ENCODE measurements around the gene NKPD1. TPM values are rescaled to one million over a fixed set of nuclear protein-coding genes. Genes with fewer than 3 reads are reported as not detected.

NKPD1 gene
- total and polyA plus RNA-seq, 10 of the 15 experiments (the other 5 are each of a cell fraction or from before 2014, with no cell fraction given), result 0.05 to 0.18 (median 0.06) TPM; not detected in 7

GRCh38 chr19:45179072-45179891 lies 18.5 kb upstream of the NKPD1 start (continued):
- TF ChIP-seq CEBPZ (IDR thresholded peaks at IDR 0.05; ENCODE audit: low read depth, low read length) (no peak), USF1 (IDR thresholded peaks at IDR 0.05; ENCODE audit: borderline replicate concordance, extremely low read length, insufficient read depth, low read depth, low read length) (no peak), ASH2L (IDR thresholded peaks at IDR 0.05; ENCODE audit: borderline replicate concordance, low read depth) (no peak), SIX5 (IDR thresholded peaks at IDR 0.05; ENCODE audit: low read depth, low read length, severe bottlenecking) (no peak), RFX5 (IDR thresholded peaks at IDR 0.05; ENCODE audit: low read depth, low read length) (no peak), BRCA1 (IDR thresholded peaks at IDR 0.05; ENCODE audit: low read depth, low read length) (no peak), SPI1 (IDR thresholded peaks at IDR 0.05; ENCODE audit: borderline replicate concordance, insufficient read depth, low read depth, low read length) (no peak; the same call in 1 of the 2 replicates), SREBF1 (IDR thresholded peaks at IDR 0.05; ENCODE audit: low read length) (no peak), TCF7 (IDR thresholded peaks at IDR 0.05; ENCODE audit: borderline replicate concordance) (no peak), ZBTB4 (CRISPR knock-in tag; IDR thresholded peaks at IDR 0.05) (no peak), SKIL (IDR thresholded peaks at IDR 0.05; ENCODE audit: low read depth, poor library complexity, severe bottlenecking) (no peak), SUPT20H (IDR thresholded peaks at IDR 0.05; ENCODE audit: borderline replicate concordance, control insufficient read depth, low read depth, low read length) (no peak), USF2 (IDR thresholded peaks at IDR 0.05; ENCODE audit: borderline replicate concordance, low read depth, low read length) (no peak), ZBED1 (IDR thresholded peaks at IDR 0.05; ENCODE audit: borderline replicate concordance) (no peak), CHD1 (IDR thresholded peaks at IDR 0.05; ENCODE audit: low read depth, low read length) (no peak), HDAC6 (IDR thresholded peaks at IDR 0.05; ENCODE audit: unreplicated experiment) (peak; percentile 25), EZH2 (IDR thresholded peaks at IDR 0.05; ENCODE audit: borderline replicate concordance, control insufficient read depth, low read depth, low read length) (no peak), NFYA (IDR thresholded peaks at IDR 0.05; ENCODE audit: borderline replicate concordance, low read depth, low read length) (no peak)
